GM18517 (cell line): Measurements from ENCODE around the gene DPY19L2.
"Not testable (repeated sequence)": the region's sequence is repeated elsewhere in the genome, so short reads cannot be mapped to it uniquely, and the experiment has no call there.

Experiments used
- ATAC-seq: cut with Tn5 transposase; IDR thresholded peaks from one replicate; pipeline ENCODE4 v1.9.1; 2021; ENCODE audit warnings: mild to moderate bottlenecking, moderate library complexity; ENCODE audit not compliant: unreplicated experiment

The DPY19L2 gene

DNA sequence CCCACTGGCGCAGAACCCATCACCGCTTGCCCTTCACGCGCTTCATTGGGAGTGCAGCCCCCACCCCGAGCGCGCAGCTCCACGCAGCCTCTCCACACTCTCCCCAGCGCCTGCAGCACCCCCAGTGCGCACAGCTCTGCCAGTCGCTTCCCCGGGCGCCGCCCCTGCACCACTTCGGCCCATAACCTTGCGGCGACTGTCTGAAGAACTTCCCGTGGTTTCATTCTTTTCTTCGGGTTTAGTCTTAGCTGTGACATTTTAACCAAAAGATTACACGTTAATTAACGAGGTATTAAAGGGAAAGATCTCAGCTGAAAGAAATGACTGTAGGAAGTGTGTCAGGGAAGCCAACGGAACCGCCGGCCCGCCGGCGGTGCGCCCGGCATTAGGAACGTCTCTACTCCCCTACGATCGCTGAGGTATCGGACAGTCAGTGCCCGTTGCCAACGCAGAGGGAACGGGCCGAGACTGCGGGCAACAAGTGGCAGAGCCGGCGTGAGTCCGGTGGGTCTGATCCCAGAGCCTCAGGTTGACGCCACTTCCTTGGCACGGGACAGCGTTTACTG is 590 bp upstream of the DPY19L2 start:
- ATAC-seq = peak; percentile 33

DNA sequence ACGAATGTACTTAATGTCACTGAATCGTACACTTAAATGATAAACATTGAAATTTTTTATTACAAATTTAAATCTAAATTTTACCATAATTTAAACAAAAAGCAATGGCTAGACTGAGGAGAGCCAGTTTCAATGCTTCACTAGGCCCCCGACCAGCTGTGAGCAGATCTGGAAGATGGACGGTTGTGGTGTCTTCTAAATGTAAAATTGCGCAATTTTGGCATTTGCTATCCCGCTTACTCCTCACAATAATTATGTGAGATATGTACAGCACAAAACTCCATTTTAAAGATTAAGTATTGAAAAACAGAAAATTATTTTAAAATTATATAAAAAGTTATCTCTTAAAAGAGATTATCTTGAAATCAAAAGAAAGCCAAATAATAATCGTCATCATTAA is 5.3 kb downstream of the DPY19L2 start:
- not testable (repeated sequence) for ATAC-seq

DNA sequence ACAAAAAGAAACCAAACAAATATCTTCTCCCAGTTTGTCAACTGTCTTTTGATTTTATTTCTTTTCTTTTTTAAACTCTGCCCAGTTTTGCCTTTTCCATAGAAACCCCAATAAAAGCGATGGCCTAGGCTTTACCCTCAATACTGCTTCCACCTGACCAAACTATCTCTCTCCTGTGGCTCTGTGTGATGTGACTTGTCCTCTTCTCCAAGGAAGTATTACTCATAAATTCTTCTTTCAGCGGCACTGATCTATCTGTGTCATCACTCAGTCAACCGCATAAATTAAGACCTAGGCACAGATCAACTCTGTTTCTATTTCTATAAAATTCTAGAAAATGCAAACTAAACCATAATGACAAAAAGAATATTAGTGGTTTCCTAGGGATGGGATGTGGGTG is 9.8 kb downstream of the DPY19L2 start:
- not testable (repeated sequence) for ATAC-seq

DNA sequence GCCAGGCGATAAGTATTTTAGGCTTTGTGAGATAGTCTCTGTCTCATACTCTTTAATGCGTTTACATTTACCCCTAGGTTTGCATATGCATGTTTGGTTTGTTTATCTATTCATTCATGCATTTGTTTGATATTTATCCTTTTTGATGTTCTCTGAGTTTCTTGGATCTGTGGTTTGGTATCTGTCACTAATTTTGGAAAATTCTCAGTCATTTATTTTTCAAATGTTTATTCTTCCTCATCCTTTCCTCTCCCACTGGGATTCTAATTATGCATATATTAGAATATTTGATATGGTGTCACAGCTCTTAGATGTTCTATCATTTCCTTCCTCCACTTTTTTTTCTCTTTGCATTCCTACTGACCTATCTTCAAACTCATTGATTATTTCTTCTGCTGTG is 11.9 kb downstream of the DPY19L2 start:
- not testable (repeated sequence) for ATAC-seq

DNA sequence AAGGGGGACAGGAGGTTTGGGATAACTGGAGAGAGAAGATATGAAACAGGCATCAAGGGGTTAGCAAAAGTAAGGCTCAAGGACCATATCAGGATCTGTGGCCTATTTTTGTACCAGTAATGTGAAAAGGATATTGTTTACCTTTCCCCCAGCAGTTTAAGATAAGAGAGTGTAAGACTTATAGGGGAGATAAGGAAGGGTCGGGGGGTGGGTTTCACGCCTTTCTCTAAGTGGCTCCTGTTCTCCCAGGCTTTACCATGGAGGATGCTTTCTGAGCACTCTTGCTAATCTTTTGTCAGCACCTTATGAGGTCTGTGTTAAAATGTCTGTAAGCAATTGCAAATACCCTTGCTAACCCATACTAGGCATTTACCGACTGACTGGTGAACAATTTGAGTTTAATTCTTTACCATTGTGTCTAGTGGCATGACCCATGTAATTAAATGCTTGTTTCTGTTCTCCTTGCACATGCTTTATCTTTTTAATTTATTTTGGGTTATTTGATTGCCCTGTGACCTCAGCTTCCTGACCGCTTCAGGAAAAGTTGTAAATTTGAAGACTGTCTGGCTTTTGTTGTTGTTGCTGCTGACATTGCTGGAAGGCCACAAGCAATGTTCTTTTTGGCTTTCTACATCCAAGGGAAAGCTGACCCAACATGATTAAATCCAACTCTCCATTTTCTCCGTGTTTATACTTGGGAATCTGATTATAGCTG is 12.6 kb downstream of the DPY19L2 start:
- not testable (repeated sequence) for ATAC-seq

DNA sequence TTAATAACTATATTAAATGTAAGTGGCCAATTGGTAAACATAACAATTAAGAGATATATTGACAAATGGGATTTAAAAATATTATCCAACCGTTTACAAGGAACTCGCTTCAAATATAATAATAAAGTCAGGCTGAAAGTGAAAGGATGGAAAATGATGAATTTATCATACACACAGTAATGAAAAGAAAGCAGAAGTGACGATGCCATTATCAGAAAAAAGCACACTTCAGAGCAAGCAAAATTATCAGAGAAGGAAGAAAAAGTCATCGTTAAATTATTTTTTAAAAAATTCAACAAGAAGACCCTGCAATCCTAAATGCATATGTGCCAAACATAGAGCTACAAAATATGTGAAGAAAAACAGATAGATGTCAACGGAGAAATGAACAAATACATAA is 13.8 kb downstream of the DPY19L2 start:
- not testable (repeated sequence) for ATAC-seq

DNA sequence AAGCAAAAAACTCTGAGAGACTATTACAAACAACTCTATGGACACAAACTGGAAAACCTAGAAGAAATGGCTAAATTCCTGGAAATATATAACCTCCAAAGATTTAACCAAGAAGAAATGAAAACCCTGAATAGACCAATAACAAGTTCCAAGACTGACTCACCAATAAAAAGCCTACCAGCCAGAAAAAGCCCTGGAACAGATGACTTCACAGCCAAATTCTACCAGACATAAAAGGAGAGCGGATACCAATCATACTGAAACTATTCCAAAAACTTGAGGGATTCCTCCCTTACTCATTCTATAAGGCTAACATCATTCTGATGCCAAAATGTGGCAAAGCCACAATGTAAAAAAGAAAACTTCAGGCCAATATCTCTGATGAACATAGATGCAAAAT is 18.8 kb downstream of the DPY19L2 start:
- not testable (repeated sequence) for ATAC-seq

DNA sequence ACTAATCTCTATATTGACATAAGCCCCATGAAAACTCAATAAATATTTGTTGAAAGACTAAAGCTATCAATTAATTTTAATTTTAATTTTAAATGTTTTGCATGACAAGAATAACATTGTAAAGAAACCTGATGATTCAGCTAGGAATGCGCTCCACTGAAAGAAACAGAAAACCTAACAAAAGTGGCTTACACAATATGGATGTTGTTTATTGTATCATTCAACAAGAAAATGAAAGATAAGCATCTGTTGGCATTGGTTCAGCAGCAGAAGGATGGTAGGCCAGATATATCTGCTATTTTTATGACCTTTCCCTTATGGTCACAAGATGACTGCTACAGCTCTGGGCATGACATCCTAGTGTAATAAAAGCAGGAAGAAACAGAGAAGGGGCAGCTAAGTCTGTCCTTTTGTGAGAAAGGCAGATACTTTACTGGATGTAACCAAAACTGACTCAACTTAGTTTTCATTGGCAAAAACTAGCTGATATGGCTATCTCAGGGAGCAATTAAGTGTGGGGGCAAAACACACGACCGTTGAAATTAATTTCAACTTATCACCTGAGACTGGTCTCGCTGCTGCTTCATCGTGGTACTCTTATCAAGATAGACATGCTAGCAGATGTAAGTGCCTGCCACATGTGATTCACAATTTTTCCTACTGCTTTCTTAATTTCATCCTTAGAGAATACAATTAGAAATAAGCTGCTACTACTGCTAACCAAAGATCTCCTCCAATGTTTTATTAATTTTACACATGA is 24.7 kb downstream of the DPY19L2 start:
- ATAC-seq = not testable (repeated sequence)

DNA sequence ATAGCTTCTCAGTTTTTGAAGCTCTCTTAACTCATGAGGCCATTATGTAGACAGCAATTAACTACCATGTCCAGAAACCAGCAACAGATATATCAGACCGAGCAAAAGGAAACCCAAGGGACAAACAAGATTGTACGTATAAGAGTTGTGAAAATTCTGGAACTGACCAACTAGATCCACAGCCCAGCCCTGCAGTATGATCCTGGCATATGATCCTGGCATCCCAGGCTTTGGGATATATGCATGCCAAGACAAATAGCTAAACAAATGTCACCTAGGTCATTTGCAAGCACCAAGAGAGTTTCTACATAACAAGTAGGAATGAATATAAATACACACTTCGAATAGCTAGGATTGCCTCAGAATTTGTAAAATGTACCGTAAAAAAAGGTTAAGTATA is 44.0 kb downstream of the DPY19L2 start:
- ATAC-seq = not testable (repeated sequence)

DNA sequence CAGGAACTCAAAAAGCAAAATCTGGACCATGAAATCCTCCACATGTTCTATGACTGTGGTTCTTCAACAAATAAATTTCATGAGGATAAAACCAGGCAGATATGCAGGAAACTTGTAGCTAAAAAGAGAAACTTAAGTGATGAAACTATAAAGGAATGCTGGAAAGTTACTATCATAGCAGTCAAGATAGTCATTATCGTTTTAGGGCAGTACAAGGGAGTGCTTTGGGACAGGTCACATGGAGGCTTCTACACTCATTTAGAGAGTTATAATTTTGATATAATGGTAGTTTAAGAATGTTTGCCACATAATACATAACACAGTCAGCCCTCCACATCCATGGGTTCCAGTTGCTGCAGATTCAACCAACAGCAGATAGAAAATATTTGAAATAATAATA is 52.7 kb downstream of the DPY19L2 start:
- ATAC-seq = not testable (repeated sequence)

DNA sequence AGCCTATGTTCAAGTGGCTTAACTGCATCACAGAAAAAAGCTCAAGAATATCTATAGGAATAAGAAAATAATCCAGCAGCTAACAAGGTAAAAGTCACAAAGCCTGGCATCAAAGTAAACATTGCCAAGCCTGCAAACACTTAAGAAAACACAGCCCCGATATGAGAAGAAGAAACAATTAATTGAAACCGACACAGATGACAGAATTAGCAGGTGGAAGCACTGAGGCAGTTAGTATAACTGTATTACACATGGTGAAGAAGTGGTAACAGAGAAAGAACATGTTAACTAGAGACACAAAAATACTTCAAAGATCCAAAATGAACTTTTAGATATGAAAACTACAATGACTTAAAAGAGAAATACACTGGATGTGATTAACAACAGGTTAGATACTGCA is 57.0 kb downstream of the DPY19L2 start:
- ATAC-seq = not testable (repeated sequence)

DNA sequence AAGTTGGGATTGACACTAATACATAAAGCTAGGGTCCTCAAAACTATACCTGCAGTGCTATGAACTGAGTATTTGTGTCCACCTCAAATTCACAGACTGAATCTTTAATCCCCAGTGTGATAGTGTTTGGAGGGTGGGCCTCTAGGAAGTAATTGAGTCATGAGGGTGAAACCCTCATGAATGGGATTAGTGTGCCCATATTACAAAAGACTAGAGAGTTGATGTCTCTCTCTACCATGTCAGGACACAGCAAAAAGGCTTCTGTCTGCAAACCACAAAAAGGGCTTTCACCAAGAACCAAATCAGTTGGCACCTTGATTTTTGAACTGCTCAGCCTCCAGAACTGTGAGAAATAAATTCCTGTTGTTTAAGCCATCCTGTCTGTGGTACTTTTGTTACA is 59.0 kb downstream of the DPY19L2 start:
- not testable (repeated sequence) for ATAC-seq

DNA sequence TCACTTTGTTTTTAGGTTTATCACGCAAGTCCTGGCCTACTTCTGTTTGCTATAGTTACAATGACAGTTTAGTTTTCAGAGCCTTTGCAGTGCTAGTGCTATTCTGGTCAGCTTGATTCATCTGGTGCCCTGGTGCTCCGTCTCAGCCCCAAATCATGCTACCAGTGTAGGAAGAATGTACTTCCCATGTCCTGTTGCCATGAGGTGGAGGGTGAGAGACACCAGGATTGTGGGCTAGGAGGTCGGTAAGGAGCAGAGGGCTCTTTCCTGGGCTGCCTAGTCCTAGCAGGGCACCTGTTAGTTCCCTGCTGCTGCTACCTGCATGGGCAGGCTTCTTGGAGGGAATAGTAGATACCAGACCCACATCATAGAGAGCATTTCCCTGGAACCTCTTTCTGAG is 63.3 kb downstream of the DPY19L2 start:
- ATAC-seq = not testable (repeated sequence)

DNA sequence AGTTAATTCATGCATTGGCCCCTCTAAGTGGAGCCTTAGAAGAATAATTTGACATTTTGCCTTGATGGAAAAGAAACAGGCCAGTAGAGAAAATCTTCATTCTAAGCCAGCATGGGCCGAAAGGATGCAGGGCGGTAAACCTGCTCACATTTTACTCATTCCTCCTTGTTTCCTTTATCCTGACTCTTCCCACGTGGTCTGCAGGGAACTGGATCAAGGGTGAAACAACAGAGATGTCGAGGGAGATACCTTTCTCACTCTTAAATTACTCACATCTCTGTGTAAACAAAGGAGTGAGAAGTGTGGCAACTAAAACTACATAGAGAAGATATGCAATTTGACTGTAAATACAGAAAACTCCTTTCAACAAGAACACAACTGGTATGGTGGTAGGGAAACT is 73.5 kb downstream of the DPY19L2 start:
- not testable (repeated sequence) for ATAC-seq

DNA sequence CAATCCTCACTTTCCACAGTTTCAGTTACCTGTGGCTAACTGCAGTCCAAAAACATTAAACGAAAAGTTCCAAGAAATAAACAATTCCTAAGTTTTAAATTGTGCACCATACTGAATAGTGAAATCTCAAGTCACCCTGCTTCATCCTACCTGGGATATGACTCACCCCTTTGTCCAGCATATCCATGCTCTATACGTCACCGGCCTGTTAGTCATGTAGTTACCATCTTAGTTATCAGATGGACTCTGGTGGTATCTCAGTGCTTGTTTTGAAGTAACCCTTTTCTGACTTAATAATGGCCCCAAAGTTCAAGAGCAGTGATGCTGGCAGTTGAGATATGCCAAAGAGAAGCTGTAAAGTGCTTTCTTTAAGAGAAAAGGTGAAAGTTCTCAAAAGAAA is 83.9 kb downstream of the DPY19L2 start:
- not testable (repeated sequence) for ATAC-seq

DNA sequence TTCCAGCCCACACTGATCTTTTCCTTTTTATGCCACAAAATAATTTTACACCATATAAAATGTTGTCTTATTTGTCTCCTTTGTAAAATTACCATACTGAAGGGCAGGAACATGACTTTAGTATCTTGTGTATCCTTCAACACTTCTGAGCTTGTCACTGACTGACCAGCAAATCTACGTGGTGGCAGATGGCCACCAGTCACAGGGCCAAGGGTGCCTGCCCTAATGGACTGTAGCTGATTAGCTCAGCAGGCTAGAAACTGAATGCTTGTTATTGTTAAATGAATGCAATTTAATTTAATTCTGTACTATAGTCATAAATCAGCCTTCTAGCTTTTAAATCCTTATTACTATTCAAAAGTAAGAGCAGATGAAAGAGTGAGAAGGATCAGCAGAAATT is 85.0 kb downstream of the DPY19L2 start:
- not testable (repeated sequence) for ATAC-seq

DNA sequence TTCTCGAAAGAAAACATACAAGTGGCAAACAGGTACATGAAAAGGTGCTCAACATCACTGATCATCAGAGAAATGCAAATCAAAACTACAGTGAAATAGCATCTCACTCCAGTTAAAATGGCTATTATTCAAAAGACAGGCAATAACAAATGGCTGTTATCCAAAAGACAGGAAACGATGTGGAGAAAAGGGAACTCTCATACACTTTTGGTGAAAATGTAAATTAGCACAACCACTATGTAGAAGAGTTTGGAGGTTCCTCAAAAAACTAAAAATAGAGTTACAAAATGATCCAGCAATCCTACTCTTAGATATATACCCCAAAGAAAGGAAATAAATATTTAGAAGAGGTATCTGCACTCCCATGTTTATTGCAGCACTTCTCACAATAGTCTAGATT is 90.7 kb downstream of the DPY19L2 start:
- ATAC-seq = not testable (repeated sequence)

DNA sequence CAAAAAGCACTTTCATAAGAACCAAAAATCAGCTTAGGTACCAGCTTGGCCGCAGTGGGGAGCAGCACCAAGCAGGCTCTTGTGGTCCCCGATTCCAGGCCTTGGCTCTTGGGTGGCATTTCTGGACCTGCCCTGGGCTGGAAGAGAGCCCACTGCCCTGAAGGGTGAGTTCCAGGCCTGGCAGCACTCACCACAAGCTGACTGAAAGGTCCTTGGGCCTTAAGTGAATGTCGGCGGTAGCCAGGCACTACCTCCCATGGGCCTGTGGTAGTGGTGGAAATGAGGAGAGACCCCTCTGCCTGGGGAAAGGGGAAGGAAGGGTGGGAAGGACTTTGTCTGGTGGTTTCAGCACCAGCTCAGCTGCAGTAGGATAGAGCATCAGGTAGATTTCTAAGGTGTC is 96.3 kb downstream of the DPY19L2 start:
- ATAC-seq = not testable (repeated sequence)

DNA sequence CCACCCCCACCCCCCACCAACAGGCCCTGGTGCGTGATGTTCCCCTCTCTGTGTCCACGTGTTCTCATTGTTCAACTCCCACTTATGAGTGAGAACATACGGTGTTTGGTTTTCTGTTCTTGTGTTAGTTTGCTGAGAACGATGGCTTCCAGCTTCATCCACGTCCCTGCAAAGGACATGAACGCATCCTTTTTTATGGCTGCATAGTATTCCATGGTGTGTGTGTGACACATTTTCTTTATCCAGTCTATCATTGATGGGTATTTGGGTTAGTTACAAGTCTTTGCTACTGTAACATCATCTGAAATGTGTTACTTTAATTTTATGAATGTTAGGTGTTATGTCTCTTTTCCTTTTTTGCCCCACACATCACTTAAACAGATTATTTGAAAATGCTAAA is 109.8 kb downstream of the DPY19L2 start:
- ATAC-seq = not testable (repeated sequence)

DNA sequence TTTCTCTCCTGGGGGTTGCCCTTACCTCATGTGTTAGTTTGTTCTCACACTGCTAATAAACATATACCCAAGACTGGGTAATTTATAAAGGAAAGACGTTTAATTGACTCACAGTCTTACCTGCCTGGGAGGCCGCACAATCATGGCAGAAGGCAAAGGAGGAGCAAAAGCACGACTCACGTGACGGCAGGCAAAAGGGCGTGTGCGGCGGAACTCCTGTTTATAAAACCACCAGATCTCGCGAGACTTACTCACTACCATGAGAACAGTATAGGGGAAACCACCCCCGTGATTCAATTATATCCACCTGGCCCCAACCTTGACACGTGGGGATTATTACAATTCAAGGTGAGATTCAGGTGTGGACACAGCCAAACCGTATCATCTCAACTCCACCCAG is 116.9 kb downstream of the DPY19L2 start:
- ATAC-seq = not testable (repeated sequence)

DNA sequence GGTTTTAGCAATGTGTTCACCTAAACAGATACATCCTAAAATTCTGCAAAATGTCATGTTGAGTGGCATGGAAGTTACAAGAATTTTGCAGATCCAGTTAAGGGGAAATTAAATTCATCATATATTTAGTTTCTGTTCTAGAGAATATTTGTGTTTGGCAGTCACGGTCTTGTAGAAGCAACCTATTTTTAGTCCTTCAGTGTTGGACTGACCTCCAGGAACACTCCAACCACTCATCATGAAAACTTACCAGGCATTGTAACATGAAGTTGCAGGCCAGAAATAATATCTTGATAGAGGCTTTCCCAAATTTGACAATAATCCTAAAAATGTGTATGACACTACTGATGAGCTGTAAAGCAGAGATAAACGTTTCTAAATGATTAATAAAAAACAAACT is 119.3 kb downstream of the DPY19L2 start:
- not testable (repeated sequence) for ATAC-seq
